GM23338 (cell line): Measurements from ENCODE around the gene OR5K2.

Experiments
- CREB1 ChIP-seq: fragments of 250-450 bp; sonication (Bioruptor Pico); IDR thresholded peaks from 2 replicates; pipeline ENCODE4 v1.5.0; 2020; ENCODE audit warnings: low read depth, mild to moderate bottlenecking, moderate library complexity
- CTCF ChIP-seq, 2 experiments: fragments of 200-600 bp in 1 of 2; sonication (generic) in 1 of 2; conservative IDR thresholded peaks; 2 replicates each; pipeline versions ENCODE4 v1.5.1 to v1.6.1; 2016 to 2017; ENCODE audit warnings: antibody characterized with exemption in 2 of 2, low read depth in 2 of 2, mild to moderate bottlenecking in 2 of 2, moderate library complexity in 1 of 2
- ETS1 ChIP-seq: IDR thresholded peaks from 2 replicates; pipeline ENCODE4 v1.6.1; 2016; ENCODE audit warnings: antibody characterized with exemption
- EZH2 ChIP-seq: fragments of 200-600 bp; sonication (generic); IDR thresholded peaks from one replicate; pipeline ENCODE4 v1.8.0; 2017; ENCODE audit warnings: antibody characterized with exemption, mild to moderate bottlenecking, low read depth; ENCODE audit not compliant: unreplicated experiment
- EZH2phosphoT487 ChIP-seq: fragments of 200-600 bp; sonication (generic); IDR thresholded peaks from one replicate; pipeline ENCODE4 v1.8.1; 2018; ENCODE audit warnings: antibody characterized with exemption; ENCODE audit not compliant: unreplicated experiment
- POLR2AphosphoS5 ChIP-seq: IDR thresholded peaks from 2 replicates; pipeline ENCODE4 v1.6.1; 2016; ENCODE audit warnings: antibody characterized with exemption, low read depth
- REST ChIP-seq: IDR thresholded peaks from one replicate; pipeline ENCODE4 v1.6.1; 2018; ENCODE audit warnings: antibody characterized with exemption; ENCODE audit not compliant: unreplicated experiment

GRCh38 chr3:98519351-98519750 is 21.9 kb downstream of the OR5K2 start:
- no peak for TF ChIP-seq POLR2AphosphoS5
- no peak for TF ChIP-seq CTCF (conservative IDR thresholded peaks at IDR 0.05; ENCODE audit: low read depth in 2 of 2)
- no peak for TF ChIP-seq EZH2phosphoT487
- no peak for TF ChIP-seq REST
- no peak for TF ChIP-seq ETS1
- TF ChIP-seq EZH2, result no peak
- no peak for TF ChIP-seq CREB1 (CRISPR knock-in tag)
